Measurements from ENCODE around the gene ASB6.

ASB6 gene

DNA sequence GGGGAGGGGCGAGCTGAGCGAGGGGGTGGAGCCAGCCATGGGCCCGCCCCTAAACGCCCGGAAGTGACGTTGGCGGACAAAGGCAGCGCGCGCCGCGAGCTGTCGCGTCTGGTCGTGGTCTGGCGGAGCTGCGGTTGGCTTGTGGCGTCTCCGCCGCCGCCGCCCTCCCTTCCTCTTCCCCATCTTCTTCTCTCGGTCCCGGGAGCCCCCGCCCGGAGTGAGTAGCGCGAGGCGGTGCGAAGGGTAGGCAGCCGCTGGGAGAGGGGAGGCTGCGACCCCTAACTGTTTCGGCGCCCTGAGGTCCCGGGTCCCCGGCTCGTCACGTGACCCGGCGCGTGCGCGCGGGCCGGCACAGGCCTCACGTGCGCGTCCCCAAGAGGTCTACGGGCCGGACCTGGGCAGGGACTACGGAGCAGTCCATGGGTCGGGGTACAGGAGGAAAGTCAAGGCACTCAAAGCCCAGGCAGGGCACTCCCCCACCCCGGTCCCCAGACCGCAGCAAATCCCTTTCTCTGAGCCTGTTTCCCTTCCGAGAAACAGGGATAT lies 15.8 kb downstream of the ASB6 start, which contains the start of gene NTMT1:
TSS of gene NTMT1 (plus strand) at position 85 of the 546 bp plus-strand sequence. CDS start 6,541 bp downstream, outside the sequence.
- DNase-seq (ENCODE audit: low spot score): peak; percentile 89

DNA sequence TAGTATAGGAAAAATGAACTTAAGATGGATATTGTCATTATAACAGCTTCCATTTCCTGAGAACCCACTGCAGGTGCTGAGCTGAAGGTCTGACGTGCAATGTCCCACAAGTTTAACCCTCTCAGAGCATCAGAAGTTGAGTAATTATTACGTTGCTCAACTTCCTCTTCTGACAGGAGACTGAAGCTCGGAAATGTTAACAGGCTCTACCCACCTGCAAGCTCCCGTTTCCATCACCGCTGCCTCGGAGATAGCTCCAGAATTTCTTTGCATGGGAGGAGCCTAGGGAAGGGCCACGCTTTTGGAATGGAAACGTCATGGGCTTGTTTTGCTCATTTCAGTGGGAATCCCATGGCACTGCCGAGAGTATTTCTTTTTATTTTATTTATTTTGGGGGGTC lies 17.0 kb downstream of the ASB6 start:
- DNase-seq (ENCODE audit: low spot score): peak; percentile 31

DNA sequence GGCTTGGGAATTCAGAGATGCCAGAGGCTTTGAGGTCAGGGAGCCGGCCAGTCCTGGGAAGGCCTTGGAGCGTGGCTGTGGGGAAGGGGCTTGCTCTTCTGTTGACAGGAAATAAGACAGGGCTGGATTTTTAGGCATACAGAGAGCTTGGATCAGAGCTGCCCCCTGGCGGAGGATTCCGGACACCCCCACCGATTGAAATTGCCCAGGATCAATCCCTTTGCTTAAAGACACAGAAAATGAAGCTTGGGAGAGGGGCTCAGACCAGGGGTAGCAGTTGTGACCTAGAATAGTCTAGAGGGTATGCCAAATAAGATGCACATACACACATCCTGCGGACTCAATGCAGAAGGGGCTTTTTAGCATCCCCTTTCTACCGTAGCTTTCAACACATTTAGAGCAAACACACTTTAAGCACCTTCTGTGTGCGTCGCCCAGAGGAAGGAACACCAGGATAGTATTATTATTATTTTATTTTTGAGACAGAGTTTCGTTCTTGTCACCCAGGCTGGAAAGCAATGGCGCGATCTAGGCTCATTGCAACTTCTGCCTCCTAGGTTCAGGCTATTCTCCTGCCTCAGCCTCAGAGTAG lies 17.7 kb downstream of the ASB6 start:
- DNase-seq (ENCODE audit: low spot score): peak; percentile 71

DNA sequence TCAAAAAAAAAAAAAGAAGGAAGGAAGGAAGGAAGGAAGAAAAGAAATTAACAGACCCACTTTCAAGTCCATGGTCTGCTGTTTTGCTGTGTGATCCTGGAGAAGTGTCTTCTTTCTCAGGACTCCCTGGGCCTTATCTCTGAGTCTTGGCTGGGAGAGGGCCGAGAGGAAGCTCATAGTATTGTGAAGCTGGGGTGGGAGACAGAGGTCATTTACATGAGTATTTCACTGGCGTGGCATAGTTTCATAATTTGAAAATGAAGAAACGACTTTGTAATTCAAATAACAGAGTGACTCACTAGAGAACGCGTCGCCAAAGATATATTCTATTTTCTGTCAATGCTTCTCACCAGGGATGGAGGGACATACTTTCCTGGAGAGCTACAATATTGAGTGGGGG lies 18.6 kb downstream of the ASB6 start:
- no peak for DNase-seq (ENCODE audit: low spot score)

DNA sequence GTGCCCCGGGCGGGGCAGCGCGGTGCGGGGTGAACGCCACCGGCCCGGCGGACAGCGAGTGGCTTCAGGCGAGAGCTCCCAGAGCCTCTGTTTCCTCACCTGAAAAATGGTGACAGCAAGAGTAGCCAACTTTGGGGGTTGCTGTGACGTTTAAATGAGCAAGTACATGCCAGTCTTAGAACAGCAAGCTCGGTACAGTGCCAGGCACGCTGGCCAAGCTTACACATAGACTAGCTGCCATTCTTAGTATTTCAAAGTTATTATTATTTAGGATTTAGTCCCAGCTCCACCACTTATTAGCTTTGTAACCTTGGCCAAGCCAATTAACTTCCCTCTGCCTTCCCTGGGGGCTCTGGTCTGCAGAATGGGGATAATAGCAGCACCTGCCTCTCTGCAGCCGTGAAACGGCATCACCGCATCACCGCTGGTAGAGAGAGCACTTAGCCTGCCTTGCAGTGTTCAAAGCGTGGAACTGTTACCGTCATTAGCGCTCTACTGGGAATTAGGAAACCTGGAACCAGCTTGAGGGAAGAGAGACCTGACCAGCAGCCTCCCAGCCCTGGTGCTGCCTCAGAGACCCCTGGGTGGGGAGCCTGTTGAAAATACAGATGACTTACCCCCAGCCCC lies 21.2 kb downstream of the ASB6 start, which contains the start of gene C9orf50:
TSS of gene C9orf50 (minus strand) at position 433 of the 627 bp plus-strand sequence. CDS start 527 bp downstream, outside the sequence.
- DNase-seq (ENCODE audit: low spot score): no peak

DNA sequence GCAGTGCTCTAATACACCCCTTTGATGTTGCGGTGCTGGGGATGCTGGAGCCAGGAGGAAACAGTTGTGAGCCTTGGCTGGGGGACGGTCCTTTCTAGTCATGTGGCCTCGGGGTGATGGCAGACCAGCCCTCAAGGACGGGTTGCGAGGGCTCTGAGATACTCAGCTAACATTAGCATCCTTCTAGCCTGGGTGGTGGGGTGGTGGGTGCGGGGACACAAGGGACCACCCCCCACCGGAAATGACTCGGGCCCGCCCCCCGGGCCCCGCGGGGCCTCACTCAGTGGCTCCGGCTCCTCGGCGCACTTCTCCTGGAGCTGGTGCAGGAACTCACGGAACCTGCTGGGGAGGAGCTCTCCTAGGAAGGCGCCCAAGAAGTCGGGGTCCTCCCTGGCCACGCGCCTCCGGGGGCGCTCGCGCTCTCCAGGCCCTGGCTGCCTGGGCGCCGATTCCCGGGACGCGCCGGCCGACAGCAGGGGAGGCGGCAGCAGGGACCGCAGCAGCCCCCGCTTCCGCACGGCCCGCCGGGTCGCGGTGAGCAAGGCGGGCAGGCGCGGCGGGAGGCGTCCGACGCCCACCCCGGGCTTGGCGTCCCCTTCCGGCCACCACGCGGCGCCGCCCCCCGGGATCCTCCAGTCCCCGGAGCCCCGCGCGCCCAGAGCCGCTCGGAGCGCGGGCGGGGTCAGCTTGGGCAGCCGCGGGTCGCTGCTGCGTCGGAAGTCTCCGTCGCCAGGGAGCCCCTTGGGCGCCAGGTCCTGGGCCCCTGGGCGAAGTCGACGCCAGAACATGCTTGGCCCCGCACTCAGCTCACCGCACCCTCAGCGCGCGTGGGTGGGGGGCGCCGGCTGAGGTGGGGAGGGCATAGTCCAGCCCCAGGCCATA lies 21.9 kb downstream of the ASB6 start:
- no peak for DNase-seq (ENCODE audit: low spot score)

DNA sequence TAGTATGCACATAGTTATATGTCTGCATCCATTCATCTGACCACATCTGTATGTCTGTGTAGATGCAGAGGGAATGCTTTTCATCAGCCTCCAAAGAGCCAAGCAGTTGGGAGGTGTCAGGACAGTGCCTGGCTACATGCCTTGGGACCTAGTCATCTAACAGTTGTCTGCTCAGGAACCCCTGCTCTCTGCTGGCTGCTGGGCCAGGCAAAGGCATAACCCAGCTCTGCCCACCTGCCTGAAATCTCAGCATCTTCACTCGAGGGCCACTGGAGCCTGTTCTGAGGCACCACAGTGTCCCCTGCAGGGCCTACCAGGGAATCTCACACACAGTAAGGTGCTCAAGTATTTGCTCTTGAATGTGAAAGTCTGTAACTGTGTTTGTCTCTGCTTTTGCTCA lies 24.8 kb downstream of the ASB6 start:
- no peak for DNase-seq (ENCODE audit: low spot score)

DNA sequence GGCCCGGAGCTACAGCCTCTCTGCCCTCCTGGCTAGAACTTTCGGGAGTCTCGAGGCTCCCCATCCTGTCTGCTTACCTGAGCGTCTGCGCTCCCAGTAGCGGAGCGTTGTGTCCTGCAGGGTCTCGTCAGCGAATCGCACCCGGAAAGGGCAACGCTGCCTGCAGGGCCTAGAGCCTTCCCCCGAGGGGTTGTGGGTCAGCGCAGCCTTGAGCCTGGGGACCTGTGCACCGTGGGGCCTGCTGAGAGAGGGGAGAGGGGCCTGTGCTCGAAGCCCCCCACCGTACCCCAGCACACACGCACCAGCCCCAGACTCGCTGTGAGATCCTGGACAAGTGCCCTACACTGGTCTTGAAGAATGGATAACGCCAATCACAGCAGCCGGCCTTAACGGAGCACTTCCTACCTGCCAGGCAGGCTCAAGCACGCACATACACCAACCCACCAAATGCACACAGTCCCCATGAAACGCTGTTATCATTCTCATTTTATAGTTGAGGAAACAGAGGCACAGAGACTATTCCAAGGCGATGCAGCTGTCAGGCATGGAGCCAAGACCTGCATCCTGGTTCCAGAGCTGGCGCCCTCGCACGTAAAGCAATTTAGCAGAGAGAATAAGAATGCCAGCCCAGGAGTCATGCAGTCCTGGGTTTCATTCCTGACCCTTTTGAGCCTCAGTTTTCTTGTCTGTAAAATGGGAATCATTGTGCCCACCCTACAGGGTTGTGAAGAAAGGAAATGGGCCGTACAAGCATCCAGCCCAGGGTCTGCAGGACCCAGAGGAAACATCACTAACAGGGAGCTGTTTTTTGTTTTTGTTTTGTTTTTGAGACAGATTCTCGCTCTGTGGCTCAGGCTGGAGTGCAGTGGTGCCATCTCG lies 26.3 kb downstream of the ASB6 start:
- DNase-seq (ENCODE audit: low spot score): no peak

DNA sequence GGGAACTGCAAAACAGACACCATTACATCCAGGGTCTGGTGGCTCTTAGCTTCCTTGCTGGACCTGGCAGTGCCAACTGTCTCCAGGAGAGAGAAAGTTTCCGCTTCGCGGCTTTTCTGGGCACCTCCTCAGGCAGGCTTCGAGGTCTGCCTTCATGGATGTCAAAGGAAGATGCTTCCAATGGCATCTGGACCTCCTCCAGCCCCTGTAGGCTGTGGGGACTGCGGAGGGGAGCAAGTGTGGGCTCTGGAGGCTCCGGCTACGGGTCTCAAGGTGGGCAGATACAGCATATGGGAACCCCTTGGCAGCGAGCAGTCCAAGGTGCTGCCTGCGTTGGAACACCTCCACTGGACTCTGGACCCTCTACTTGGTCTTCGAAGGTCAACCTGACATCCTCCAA lies 27.0 kb downstream of the ASB6 start:
- DNase-seq (ENCODE audit: low spot score): no peak

DNA sequence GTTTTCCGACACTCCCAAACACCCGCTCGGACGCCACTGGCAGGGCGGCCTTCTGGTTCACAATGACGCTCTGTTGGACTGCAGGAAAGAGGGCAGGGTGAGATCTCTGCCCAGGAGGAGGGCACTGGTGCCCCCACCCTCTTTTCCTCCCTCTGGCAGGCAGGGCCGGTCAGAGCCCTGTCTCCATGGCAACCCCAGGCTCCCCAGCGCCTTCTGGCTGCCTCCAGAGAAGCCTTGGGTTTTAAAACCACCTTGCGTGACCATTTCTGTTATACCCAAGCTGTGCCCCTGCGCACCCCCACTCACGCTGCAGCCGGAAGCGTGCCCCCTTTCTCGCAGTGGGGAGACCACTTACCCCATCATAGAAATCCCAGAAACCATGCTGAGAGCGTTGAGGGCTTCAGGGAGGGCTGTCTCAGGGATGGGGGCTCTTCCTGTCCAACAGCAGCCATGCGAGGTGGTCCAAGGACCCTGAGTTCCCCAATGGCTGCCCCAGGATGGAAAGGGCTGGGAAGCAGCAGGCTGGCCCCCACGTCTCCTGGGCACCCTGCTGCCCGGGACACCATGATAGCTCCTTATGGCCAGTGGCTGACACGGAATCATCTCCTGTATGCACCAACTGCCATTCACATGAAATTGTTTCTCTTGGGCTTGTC lies 28.3 kb downstream of the ASB6 start:
- DNase-seq (ENCODE audit: low spot score): no peak

DNA sequence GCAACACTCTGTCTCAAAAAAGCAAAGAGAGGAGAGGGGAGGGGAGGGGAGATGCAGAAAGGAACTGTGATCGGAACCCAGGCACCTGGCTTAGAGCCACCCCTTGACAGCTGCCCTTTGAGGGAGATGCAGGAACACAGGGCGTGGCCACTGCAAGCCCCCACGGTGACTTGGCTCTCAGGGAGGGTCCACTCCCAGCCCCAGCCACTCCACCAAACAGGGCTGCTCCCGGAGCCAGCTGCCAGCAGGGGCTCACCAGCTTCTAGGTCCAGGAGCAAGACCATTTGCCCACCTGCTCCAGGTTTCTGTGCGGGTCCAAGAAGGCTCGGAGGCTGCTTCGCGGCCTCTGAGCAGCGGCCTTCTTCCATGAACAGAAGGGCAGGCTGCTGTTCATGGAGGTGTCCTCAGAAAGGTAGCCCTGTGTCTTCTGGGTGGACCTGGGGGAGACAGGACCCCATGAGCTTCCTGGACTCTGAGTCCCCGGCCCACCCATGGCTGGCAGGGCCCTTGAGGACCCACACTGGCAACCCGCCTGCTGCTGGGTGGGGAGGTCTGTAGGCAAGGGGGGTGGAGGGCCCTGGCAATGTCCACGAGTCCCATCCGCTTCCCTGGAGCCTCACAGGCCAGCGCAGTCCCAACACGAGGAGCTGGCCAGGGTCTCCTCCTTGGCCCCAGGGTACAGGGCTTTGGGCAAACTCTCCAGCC lies 29.0 kb downstream of the ASB6 start:
- no peak for DNase-seq (ENCODE audit: low spot score)

DNA sequence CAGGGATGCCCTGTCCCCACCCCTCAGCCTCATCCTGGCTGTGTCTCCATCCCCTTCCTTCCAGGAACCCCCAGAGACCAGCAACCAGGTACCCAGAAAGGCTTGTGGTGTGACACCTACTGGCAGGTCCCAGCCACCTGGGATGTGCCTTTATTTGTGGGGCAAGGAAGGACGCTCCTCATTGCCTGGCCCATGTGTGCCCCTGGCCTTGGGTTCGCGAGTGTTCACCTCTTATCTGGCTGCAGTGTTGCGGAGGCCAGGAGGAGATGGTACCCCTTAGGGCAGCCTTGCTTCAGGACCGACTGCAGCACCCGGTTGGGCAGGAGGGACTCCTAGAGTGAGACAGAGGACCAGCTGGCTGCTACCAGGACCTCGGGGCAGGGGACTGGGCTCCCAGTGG lies 29.8 kb downstream of the ASB6 start:
- no peak for DNase-seq (ENCODE audit: low spot score)

DNA sequence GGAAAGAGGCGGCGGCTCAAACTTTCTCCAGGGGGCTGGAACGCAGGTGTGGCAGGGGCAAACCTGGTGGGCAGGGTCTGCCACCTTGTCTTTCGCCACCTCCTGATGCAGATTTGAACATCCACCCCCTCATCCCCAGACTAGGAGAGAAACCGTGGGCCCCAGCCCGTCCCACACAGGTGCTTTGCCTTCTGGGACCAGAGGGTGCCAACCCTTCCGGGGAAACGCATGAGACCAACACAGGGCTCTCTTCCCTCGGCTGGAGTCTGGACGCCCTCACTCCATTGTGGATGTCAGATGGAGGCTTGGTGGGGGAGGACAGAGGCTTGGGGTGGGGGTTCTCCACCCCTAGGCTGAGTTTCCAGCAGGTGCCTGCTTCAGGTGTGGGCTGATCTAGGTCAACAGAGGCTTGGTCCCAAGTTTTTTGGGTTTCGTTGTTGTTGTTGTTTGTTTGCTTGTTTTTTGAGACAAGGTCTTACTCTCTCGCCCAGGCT lies 30.6 kb downstream of the ASB6 start:
- DNase-seq (ENCODE audit: low spot score): no peak

DNA sequence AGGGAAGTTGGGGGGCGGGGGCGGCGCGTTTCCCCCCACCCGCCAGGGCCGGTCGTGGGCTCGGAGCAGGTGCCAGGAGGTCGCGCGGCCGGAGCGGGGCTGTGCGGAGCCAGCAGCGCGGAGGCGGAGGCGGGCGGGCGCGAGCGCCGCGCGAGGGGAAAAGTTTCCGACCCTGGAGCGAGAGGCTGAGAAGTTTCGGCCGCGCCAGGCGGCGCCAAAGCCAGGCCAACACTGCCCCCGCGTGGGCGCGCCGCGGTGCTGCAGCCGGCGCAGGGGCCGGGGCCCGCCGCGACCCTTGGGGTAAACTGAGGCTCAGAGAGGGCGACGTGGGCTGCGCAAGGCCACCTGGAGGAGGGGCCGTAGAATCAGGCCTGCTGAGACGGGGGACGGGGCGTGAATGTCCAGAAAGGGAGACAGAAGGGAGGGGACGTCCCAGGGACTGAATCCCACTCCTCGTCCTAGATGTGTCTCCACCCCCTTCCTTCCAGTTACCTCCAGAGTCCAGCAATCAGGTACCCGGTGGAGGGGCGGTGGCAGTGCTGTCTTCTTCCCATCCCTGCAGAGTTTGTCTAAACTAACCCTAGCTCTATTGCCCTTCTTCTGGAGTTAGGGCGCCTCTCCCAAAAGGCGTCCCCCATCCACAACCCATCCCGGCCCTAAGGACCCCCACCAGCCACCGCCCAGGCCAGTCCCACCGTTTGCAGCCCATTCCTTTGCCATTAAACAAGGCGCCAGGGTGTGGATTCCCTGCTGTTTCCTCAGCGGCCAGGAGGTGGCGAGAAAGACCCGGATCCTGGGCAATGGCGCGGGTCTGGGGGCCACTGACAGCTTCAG lies 31.3 kb downstream of the ASB6 start:
- peak; percentile 75 for DNase-seq (ENCODE audit: low spot score)

DNA sequence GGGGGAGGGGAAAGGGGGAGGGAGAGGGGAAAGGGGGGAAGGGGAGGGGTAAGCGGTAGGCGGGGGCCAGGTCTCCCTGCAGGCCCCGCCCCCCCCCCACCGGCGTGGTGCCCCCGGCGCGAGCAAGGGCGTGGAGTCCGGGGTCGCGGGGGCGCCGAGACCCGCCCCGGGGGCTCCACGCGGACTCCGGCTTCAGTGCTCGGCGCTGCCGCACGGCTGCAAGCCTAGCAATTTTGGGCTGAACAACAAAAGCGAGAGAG lies 31.8 kb downstream of the ASB6 start:
- no peak for DNase-seq (ENCODE audit: low spot score)

DNA sequence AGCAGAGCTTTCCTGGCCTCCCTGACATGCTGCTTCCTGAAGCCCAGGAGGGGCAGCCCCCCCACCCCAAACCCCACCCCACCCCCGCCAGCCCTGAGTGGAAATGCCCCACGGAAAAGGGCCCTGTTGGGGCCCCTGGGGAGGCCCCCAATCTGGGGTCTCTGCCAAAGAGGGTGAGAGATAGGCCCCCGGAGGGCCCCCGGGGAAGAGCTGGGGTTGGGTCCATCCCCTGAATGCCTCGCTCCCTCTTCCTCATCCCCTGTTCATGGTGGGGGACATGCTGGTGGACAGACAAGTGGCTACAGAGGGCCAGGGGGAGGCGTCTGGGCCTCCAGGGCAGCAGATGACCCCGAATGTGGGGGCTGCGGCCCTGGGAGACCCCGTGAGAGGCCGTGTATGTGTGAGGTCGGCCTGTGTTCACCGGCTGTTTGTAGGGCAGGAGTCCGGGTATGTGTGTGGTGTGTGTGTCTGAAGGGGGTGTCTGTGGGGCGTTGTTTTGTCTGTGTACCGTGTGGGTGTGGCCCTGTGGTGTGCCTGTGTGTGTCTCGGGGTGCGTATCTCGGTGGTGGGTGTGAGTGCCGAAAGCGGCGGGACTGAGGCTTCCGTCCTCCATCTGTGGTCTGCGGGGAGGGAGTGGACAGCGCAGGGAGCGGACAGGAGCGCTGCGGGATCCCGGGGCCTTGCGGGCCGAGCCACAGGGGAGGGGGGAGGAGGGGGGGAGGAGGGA lies 32.3 kb downstream of the ASB6 start:
- peak; percentile 86 for DNase-seq (ENCODE audit: low spot score)

DNA sequence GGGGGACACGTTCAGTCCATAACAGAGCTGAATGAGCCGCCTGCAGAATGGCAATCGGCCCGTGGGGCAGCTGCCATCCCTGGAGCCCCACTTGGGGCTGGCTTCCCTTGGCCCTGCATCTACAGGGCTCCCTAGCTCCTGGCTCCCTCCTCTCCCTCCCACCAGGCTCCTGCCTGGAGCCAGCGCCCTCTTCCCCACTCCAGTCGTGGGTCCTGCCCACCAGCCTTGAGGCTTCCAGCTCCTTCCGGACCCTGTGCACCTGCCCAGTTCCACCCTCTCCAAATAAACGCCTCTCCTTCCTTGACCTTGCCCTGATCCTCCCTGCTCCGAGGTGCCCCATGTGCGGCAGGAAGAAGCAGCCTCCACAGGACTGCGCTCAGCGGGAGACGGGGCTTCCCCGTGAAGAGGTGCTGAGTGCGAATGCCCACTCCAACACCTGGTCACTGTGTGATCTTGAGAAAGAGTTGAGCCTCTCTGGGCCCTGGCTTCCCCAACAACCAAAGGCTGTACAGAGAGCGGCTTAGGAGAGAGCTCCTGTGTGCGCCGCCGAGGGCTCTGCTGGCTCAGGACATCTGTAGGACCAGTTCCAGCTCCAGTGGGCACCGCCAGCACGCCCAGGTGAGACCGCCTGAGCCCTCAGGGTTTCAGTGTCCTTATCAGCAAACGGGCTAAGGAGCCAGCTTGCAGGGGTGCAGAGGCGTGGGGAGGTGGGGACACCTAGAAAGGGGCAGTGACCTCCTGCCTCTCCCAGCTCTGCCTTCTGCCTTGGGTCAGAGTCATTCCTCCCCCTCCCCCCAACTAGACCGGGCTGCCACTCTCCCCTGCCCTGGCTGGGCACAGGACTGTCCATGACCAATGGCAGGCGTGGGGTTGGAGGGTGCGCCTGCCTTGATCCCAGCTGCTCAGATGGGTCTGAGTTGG lies 33.1 kb downstream of the ASB6 start:
- DNase-seq (ENCODE audit: low spot score): no peak

DNA sequence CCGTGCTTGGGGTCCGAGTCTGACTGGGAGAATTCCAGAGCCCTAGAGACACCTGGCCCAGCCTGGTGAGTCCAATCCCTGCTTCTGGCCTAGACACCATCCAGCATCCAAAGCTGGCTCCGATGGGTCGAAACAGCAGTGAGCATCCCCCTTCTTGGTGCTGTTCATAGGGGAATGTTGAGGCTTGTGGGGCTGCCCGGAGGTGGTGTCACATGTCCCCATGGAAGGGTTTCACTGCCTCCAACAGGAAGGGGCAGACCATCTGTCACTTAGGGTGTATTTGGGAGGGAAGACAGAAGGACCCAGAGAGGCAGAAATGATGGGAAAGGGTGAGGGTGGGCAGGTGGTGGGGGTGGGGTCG lies 34.9 kb downstream of the ASB6 start:
- DNase-seq (ENCODE audit: low spot score): no peak

Measured in CD4-positive, alpha-beta T cell treated with Interleukin-2 at 100 ng/mL for 4 hours (primary cell).